Liver (tissue), 9 donors: ENCODE results near the gene IQGAP2. TPM values are rescaled to one million over a fixed set of nuclear protein-coding genes. Genes with fewer than 3 reads are reported as not detected.

Source experiments
- DNase-seq: peaks from one replicate; pipeline ENCODE4 v3.0.0-alpha.2; 2017; ENCODE audit warnings: low spot score
- H3K27ac ChIP-seq, 2 donors: one replicate each; pipeline ENCODE4 v1.7.0; 2013; ENCODE audit warnings: inconsistent platforms in 2 of 2, low read length in 2 of 2, control low read depth in 1 of 2, low read depth in 1 of 2, mild to moderate bottlenecking in 1 of 2
- H3K27me3 ChIP-seq, 4 donors: one replicate each; pipeline versions ENCODE4 v1.6.1 to v1.7.0; 2013; ENCODE audit warnings: low read length in 3 of 4, inconsistent platforms in 1 of 4, mild to moderate bottlenecking in 1 of 4, moderate library complexity in 1 of 4; ENCODE audit not compliant: control insufficient read depth in 4 of 4, insufficient read depth in 4 of 4
- H3K36me3 ChIP-seq, 4 donors: one replicate each; pipeline versions ENCODE4 v1.6.1 to v1.7.0; 2013; ENCODE audit warnings: low read length in 3 of 4, mild to moderate bottlenecking in 3 of 4, low read depth in 1 of 4, moderate library complexity in 1 of 4; ENCODE audit not compliant: control insufficient read depth in 4 of 4, insufficient read depth in 3 of 4
- H3K4me1 ChIP-seq, 4 donors: one replicate each; pipeline versions ENCODE4 v1.6.1 to v1.7.0; 2013; ENCODE audit warnings: low read length in 3 of 4, mild to moderate bottlenecking in 3 of 4, moderate library complexity in 1 of 4; ENCODE audit not compliant: control insufficient read depth in 4 of 4, insufficient read depth in 4 of 4
- H3K4me3 ChIP-seq, 3 donors: one replicate each; pipeline versions ENCODE4 v1.6.1 to v1.7.0; 2013; ENCODE audit warnings: low read length in 3 of 3, control low read depth in 1 of 3, low read depth in 1 of 3, mild to moderate bottlenecking in 1 of 3
- H3K9ac ChIP-seq, 2 donors: one replicate each; pipeline ENCODE4 v1.7.0; 2013; ENCODE audit warnings: low read length in 2 of 2, mild to moderate bottlenecking in 2 of 2, moderate library complexity in 2 of 2, control low read depth in 1 of 2, low read depth in 1 of 2
- H3K9me3 ChIP-seq, 4 donors: one replicate each; pipeline versions ENCODE4 v1.6.1 to v1.7.0; 2013; ENCODE audit warnings: low read length in 3 of 4; ENCODE audit not compliant: control insufficient read depth in 4 of 4
- CTCF ChIP-seq: fragments of 150-350 bp; IDR thresholded peaks from 2 replicates; pipeline ENCODE4 v1.5.1; 2017; ENCODE audit warnings: improper control_type of control experiment, low read depth, low read length; ENCODE audit not compliant: missing input control
- EGR1 ChIP-seq, 2 donors: IDR thresholded peaks; 2 replicates each; pipeline ENCODE4 v1.6.1; 2016 to 2018; ENCODE audit warnings: antibody characterized with exemption in 2 of 2, low read depth in 2 of 2
- FOXA2 ChIP-seq: IDR thresholded peaks from 2 replicates; pipeline ENCODE4 v1.6.1; 2016; ENCODE audit warnings: antibody characterized with exemption
- GABPA ChIP-seq, 2 donors: IDR thresholded peaks in 1 of 2; conservative IDR thresholded peaks in 1 of 2; 2 replicates each; pipeline ENCODE4 v1.6.1; 2016; ENCODE audit warnings: antibody characterized with exemption in 2 of 2, mild to moderate bottlenecking in 1 of 2, moderate library complexity in 1 of 2
- HNF4A ChIP-seq, 2 donors: conservative IDR thresholded peaks; 2 replicates each; pipeline ENCODE4 v1.6.1; 2016; ENCODE audit warnings: antibody characterized with exemption in 2 of 2, mild to moderate bottlenecking in 2 of 2
- HNF4G ChIP-seq: IDR thresholded peaks from 2 replicates; pipeline ENCODE4 v1.6.1; 2016; ENCODE audit warnings: antibody characterized with exemption
- JUND ChIP-seq, 2 donors: IDR thresholded peaks; 2 replicates each; pipeline ENCODE4 v1.6.1; 2016; ENCODE audit warnings: antibody characterized with exemption in 2 of 2
- MAX ChIP-seq: IDR thresholded peaks from 2 replicates; pipeline ENCODE4 v1.6.1; 2016; ENCODE audit warnings: antibody characterized with exemption
- NR2F2 ChIP-seq: IDR thresholded peaks from 2 replicates; pipeline ENCODE4 v1.6.1; 2016; ENCODE audit warnings: antibody characterized with exemption
- RAD21 ChIP-seq, 2 donors: IDR thresholded peaks; 2 replicates each; pipeline ENCODE4 v1.6.1; 2016; ENCODE audit warnings: antibody characterized with exemption in 2 of 2, mild to moderate bottlenecking in 2 of 2
- RXRA ChIP-seq, 2 donors: IDR thresholded peaks; 2 replicates each; pipeline ENCODE4 v1.6.1; 2017 to 2018; ENCODE audit warnings: antibody characterized with exemption in 2 of 2, mild to moderate bottlenecking in 1 of 2
- SP1 ChIP-seq: IDR thresholded peaks from 2 replicates; pipeline ENCODE4 v1.6.1; 2018; ENCODE audit warnings: antibody characterized with exemption, mild to moderate bottlenecking
- TAF1 ChIP-seq: conservative IDR thresholded peaks from 2 replicates; pipeline ENCODE4 v1.6.1; 2016; ENCODE audit warnings: antibody characterized with exemption, mild to moderate bottlenecking
- YY1 ChIP-seq: IDR thresholded peaks from 2 replicates; pipeline ENCODE4 v1.6.1; 2016; ENCODE audit warnings: antibody characterized with exemption, mild to moderate bottlenecking
- polyA plus RNA-seq, 2 donors: library from polyadenylated mRNA; stranded (reverse) in 1 of 2; unstranded in 1 of 2; fragments of 200-250 nt in 1 of 2; fragments of >200 nt in 1 of 2; fragmentation: Nextera tagmentation in 1 of 2; extraction: Ambion mirVana in 1 of 2; gene quantifications; one replicate each; pipeline versions ENCODE4 v1.2.1 to v1.2.3, GENCODE V29; 2013 to 2015
- total RNA-seq, 2 donors: library from RNA; depleted of rRNA; stranded (reverse); fragments of >200 nt; gene quantifications; one replicate each; pipeline ENCODE4 v1.2.3, GENCODE V29; 2014
- TF ChIP-seq, protein P1 (sequence below): IDR thresholded peaks from 2 replicates; pipeline ENCODE4 v1.6.1; 2016; ENCODE audit warnings: antibody characterized with exemption, mild to moderate bottlenecking
- TF ChIP-seq, protein P2 (sequence below): IDR thresholded peaks from 2 replicates; pipeline ENCODE4 v1.6.1; 2016; ENCODE audit warnings: antibody characterized with exemption
- TF ChIP-seq, protein P3 (sequence below): IDR thresholded peaks from 2 replicates; pipeline ENCODE4 v1.6.1; 2016; ENCODE audit warnings: antibody characterized with exemption
- donor health status: healthy.
- donor health status: healthy.
- donor health status: healthy.
- donor health status: healthy.
- donor health status: healthy.

Gene IQGAP2
- total and polyA plus RNA-seq, 4 donors: 41.5 to 205 (median 102) TPM

- no peak overlapping the region for H3K9ac ChIP-seq
- H3K4me1 ChIP-seq: peaks cover 0 to 8% (median 2%) of the 10 kb centered on the region in 4 donors
- DNase-seq: no peak
- H3K27me3 ChIP-seq: no peaks in the 10 kb centered on the region
- no peak for TF ChIP-seq YY1
- TF ChIP-seq SP1: no peak
- no peak for TF ChIP-seq NR2F2
- TF ChIP-seq CTCF: no peak
- TF ChIP-seq, protein P1, sequence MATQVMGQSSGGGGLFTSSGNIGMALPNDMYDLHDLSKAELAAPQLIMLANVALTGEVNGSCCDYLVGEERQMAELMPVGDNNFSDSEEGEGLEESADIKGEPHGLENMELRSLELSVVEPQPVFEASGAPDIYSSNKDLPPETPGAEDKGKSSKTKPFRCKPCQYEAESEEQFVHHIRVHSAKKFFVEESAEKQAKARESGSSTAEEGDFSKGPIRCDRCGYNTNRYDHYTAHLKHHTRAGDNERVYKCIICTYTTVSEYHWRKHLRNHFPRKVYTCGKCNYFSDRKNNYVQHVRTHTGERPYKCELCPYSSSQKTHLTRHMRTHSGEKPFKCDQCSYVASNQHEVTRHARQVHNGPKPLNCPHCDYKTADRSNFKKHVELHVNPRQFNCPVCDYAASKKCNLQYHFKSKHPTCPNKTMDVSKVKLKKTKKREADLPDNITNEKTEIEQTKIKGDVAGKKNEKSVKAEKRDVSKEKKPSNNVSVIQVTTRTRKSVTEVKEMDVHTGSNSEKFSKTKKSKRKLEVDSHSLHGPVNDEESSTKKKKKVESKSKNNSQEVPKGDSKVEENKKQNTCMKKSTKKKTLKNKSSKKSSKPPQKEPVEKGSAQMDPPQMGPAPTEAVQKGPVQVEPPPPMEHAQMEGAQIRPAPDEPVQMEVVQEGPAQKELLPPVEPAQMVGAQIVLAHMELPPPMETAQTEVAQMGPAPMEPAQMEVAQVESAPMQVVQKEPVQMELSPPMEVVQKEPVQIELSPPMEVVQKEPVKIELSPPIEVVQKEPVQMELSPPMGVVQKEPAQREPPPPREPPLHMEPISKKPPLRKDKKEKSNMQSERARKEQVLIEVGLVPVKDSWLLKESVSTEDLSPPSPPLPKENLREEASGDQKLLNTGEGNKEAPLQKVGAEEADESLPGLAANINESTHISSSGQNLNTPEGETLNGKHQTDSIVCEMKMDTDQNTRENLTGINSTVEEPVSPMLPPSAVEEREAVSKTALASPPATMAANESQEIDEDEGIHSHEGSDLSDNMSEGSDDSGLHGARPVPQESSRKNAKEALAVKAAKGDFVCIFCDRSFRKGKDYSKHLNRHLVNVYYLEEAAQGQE: no peak
- TF ChIP-seq RXRA (IDR thresholded peaks at IDR 0.05): no peak
- TF ChIP-seq TAF1: no peak
- TF ChIP-seq MAX: no peak
- no peak for TF ChIP-seq EGR1 (IDR thresholded peaks at IDR 0.05; ENCODE audit: low read depth in 2 of 2)
- TF ChIP-seq JUND (IDR thresholded peaks at IDR 0.05): no peak
- no peak for TF ChIP-seq FOXA2
- TF ChIP-seq, protein P2, sequence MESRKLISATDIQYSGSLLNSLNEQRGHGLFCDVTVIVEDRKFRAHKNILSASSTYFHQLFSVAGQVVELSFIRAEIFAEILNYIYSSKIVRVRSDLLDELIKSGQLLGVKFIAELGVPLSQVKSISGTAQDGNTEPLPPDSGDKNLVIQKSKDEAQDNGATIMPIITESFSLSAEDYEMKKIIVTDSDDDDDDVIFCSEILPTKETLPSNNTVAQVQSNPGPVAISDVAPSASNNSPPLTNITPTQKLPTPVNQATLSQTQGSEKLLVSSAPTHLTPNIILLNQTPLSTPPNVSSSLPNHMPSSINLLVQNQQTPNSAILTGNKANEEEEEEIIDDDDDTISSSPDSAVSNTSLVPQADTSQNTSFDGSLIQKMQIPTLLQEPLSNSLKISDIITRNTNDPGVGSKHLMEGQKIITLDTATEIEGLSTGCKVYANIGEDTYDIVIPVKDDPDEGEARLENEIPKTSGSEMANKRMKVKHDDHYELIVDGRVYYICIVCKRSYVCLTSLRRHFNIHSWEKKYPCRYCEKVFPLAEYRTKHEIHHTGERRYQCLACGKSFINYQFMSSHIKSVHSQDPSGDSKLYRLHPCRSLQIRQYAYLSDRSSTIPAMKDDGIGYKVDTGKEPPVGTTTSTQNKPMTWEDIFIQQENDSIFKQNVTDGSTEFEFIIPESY: no peak
- no peak for TF ChIP-seq RAD21 (IDR thresholded peaks at IDR 0.05)
- TF ChIP-seq HNF4G: no peak
- TF ChIP-seq, protein P3, sequence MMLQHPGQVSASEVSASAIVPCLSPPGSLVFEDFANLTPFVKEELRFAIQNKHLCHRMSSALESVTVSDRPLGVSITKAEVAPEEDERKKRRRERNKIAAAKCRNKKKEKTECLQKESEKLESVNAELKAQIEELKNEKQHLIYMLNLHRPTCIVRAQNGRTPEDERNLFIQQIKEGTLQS: no peak
- TF ChIP-seq HNF4A (conservative IDR thresholded peaks at IDR 0.05): no peak
- H3K4me3 ChIP-seq: no peak overlapping the region
- H3K36me3 ChIP-seq: peaks cover 0 to 23% (median 12%) of the 10 kb centered on the region in 4 donors
- H3K9me3 ChIP-seq: no peaks in the 10 kb centered on the region
- no peak overlapping the region for H3K27ac ChIP-seq
These were observed 301.1 kb downstream of the IQGAP2 start for GRCh38 chr5:76704131-76704663.

DNA sequence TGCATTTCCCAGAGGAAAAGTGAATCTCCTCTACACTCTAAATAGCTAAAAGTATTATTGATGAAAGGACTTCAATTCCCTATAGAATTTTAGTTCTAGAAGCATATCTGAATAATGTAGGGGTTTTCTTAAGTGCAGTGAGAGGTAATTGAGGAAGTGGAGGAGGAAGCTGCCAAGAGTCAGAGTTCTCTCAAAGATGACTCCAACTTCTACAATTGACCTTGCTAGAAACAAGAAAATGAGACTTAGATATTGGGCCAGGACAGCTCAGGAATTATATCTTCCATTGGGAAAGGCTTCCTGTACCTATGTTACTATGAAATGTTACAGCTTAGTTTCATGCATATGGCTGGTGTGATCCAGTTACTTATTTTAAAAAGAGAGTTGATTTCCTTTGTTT lies 302.5 kb downstream of the IQGAP2 start:
- Histone ChIP-seq H3K36me3 (peaks cover 0 to 23% (median 11%) of the 10 kb centered on the region in 4 donors), H3K27ac (no peak overlapping the region), H3K9ac (no peak overlapping the region)

More for the DNA sequence above, 302.5 kb downstream of the IQGAP2 start:
- TF ChIP-seq NR2F2 (no peak), SP1 (no peak), RXRA (IDR thresholded peaks at IDR 0.05) (no peak), HNF4G (no peak), GABPA (IDR thresholded peaks at IDR 0.05 in 1 of 2, conservative IDR thresholded peaks at IDR 0.05 in 1 of 2) (no peak), HNF4A (conservative IDR thresholded peaks at IDR 0.05) (no peak), MAX (no peak), CTCF (no peak), YY1 (no peak)
- TF ChIP-seq, protein P1: no peak
- Histone ChIP-seq H3K9me3 (no peaks in the 10 kb centered on the region), H3K27me3 (no peaks in the 10 kb centered on the region), H3K4me3 (no peak overlapping the region), H3K4me1 (peaks cover 0 to 8% (median 2%) of the 10 kb centered on the region in 4 donors)
- no peak for DNase-seq
